ENCODE data around the gene MTERF4. TPM values are rescaled to one million over a fixed set of nuclear protein-coding genes. Genes with fewer than 3 reads are reported as not detected.
A peak's percentile ranks its signal among the peaks of the same experiment; 100 is the strongest.

The MTERF4 gene
- total and polyA plus RNA-seq, 8 donors: 3.2 to 85.7 (median 29.2) TPM

GRCh38 chr2:241050624-241051577 lies 51.2 kb downstream of the MTERF4 start:
- peak in 1 of 2 donors; percentile 2 for DNase-seq

GRCh38 chr2:241049739-241050623 lies 52.1 kb downstream of the MTERF4 start:
- H3K4me3 ChIP-seq: no peak overlapping the region
- peak in 1 of 2 donors; percentile 76 for DNase-seq
- no peaks in the 10 kb centered on the region for H3K27me3 ChIP-seq
- intact Hi-C loops (cut with DNase I; ENCODE audit: low total_unique reads): no loop called here
- no peak overlapping the region for H3K27ac ChIP-seq
- H3K9me3 ChIP-seq: peaks cover 0 to 3% (median under 1%) of the 10 kb centered on the region in 4 donors
- 43 to 64% (median 52%) methylated on average over 36 to 38 of the region's 38 CpGs for WGBS, 5 donors
- H3K36me3 ChIP-seq: peaks cover 0 to 63% (median 52%) of the 10 kb centered on the region in 4 donors
- TF ChIP-seq POLR2A (IDR thresholded peaks at IDR 0.05) (no peak), CTCF (IDR thresholded peaks at IDR 0.05) (no peak), POLR2AphosphoS5 (IDR thresholded peaks at IDR 0.05) (no peak), EP300 (IDR thresholded peaks at IDR 0.05) (no peak)
- H3K4me1 ChIP-seq: no peaks in the 10 kb centered on the region

More at GRCh38 chr2:241050624-241051577, 51.2 kb downstream of the MTERF4 start:
- Histone ChIP-seq H3K27ac (no peak overlapping the region), H3K4me3 (no peak overlapping the region), H3K27me3 (no peaks in the 10 kb centered on the region), H3K9me3 (no peaks in the 10 kb centered on the region), H3K36me3 (peaks cover 0 to 68% (median 52%) of the 10 kb centered on the region in 4 donors), H3K4me1 (no peaks in the 10 kb centered on the region)
- TF ChIP-seq CTCF (IDR thresholded peaks at IDR 0.05): no peak
- TF ChIP-seq EP300 (IDR thresholded peaks at IDR 0.05): no peak
- no peak for TF ChIP-seq POLR2A (IDR thresholded peaks at IDR 0.05)
- 90 to 94% (median 92%) methylated on average over 9 to 18 of the region's 18 CpGs for WGBS, 5 donors
- intact Hi-C loops (cut with DNase I; ENCODE audit: low total_unique reads): no loop called here

GRCh38 chr2:241048949-241049343 lies 53.1 kb downstream of the MTERF4 start:
- WGBS, 5 donors: 89 to 93% (median 92%) methylated on average over 11 of the region's 11 CpGs
- DNase-seq: peak in 1 of 2 donors; percentile 0

More at GRCh38 chr2:241048949-241049343, 53.1 kb downstream of the MTERF4 start:
- H3K27ac ChIP-seq: no peak overlapping the region
- intact Hi-C loops (cut with DNase I; ENCODE audit: low total_unique reads): no loop called here
- no peak overlapping the region for H3K4me3 ChIP-seq
- H3K27me3 ChIP-seq: no peaks in the 10 kb centered on the region
- H3K36me3 ChIP-seq: peaks cover 0 to 66% (median 54%) of the 10 kb centered on the region in 4 donors
- no peaks in the 10 kb centered on the region for H3K4me1 ChIP-seq
- no peak for TF ChIP-seq EP300 (IDR thresholded peaks at IDR 0.05)
- no peak for TF ChIP-seq POLR2AphosphoS5 (IDR thresholded peaks at IDR 0.05)
- TF ChIP-seq CTCF (IDR thresholded peaks at IDR 0.05): no peak
- TF ChIP-seq POLR2A (IDR thresholded peaks at IDR 0.05): no peak
- H3K9me3 ChIP-seq: peaks cover 0 to 10% (median 3%) of the 10 kb centered on the region in 4 donors
